ENCODE results near the gene ZFYVE28. TPM values are rescaled to one million over a fixed set of nuclear protein-coding genes. Genes with fewer than 3 reads are reported as not detected.

ZFYVE28 gene
- total and polyA plus RNA-seq, 10 of the 15 experiments (the other 5 are each of a cell fraction or from before 2014, with no cell fraction given): 0.06 to 1.9 (median 0.22) TPM; not detected in 1

DNA sequence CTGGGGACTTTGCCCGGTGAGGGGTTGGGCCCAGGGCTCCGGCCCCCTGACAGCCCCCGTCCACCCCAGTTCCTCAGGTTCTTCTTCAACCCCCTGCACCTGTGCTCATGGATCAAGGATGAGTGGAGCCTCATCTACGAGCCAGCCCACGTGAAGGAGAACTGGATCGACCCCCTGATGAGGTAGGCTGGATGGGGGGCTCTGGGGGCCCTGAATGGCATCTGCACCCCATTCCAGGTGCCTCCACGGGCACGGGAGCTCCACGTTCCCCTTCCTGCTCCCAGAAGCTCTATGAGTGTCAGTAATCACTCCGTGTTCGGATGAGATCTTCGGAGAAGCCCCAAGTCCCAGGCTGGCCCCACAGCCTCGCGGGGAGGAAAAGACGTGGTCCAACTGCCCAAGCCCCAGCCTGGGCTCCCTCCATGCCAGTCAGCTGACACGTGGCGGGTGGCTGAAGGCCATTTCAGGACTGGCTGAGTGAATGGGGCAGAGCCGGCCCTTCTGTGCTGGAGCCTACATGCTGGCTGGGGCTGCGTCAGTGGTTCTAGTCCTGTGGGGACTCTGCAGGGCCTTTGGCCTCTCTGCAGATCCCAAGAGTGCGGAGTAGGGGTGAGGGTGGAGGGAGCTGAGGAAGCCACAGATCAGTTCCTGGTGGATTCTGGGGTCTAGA is 24.8 kb upstream of the ZFYVE28 start (continued):
- no peak for TF ChIP-seq CBX3 (IDR thresholded peaks at IDR 0.05; ENCODE audit: borderline replicate concordance, low read depth)

- ATAC-seq (no peak; the same call in 2 of the 3 replicates), FAIRE-seq (no peak), DNase-seq (ENCODE audit: low read depth, low spot score) (no peak)
- no peaks in the 10 kb centered on the region for H3K79me2 ChIP-seq (ENCODE audit: control insufficient read depth, insufficient read depth, low read length)
- in situ Hi-C loops (cut with MboI): loop anchor here (5.0 kb wide), 1 partner anchor 225 kb away; no protein-coding TSS in a partner anchor
- H2AFZ ChIP-seq (ENCODE audit: control insufficient read depth, low read depth, low read length): no peak overlapping the region
- no TSS peak for BruUV-seq (replicated peaks)
- no peaks in the 10 kb centered on the region for H3K9me3 ChIP-seq (replicated peaks; ENCODE audit: control insufficient read depth, insufficient read depth, low read length)
- H3K4me2 ChIP-seq (ENCODE audit: control insufficient read depth, insufficient read depth): no peak overlapping the region
- intact Hi-C loops (cut with micrococcal nuclease; ENCODE audit: unreplicated experiment): loop anchor here (5.0 kb wide), 1 partner anchor 200 kb away; the partner anchor contains the start of genes HAUS3 and POLN
- ChIA-PET SMC1A (ENCODE audit: uncharacterized antibody, unreplicated experiment) (interaction anchor here (0.9 to 2.1 kb wide), 8 partner anchors 26 to 223 kb away, joined by 3 to 7 read pairs (median 4); no protein-coding TSS in a partner anchor), POLR2A (interaction anchor here (0.5 to 0.6 kb wide), 4 partner anchors 52 to 389 kb away, joined by 3 to 5 read pairs (median 3); no protein-coding TSS in a partner anchor), CTCF (interaction anchor here (0.7 to 4.1 kb wide), 22 partner anchors 8 to 226 kb away, joined by 3 to 23 read pairs (median 4); partner anchors contain the start of genes CFAP99, RNF4 and ZFYVE28), RAD21 (ENCODE audit: unreplicated experiment) (interaction anchor here (0.6 to 3.0 kb wide), 8 partner anchors 26 to 222 kb away, joined by 3 to 20 read pairs (median 4); no protein-coding TSS in a partner anchor)
- H4K20me1 ChIP-seq (ENCODE audit: control insufficient read depth, insufficient read depth): no peaks in the 10 kb centered on the region
- H3K36me3 ChIP-seq (ENCODE audit: control insufficient read depth in 2 of 2, insufficient read depth in 2 of 2, low read length in 1 of 2): no peaks in the 10 kb centered on the region
- no peak overlapping the region for H3K27ac ChIP-seq (ENCODE audit: control insufficient read depth, insufficient read depth)
- WGBS (ENCODE audit: insufficient coverage, insufficient replicate concordance, low lambda C conversion rate, missing lambda C conversion rate): 56% methylated on average over 16 of the region's 20 CpGs
- no peak overlapping the region for H3K9ac ChIP-seq (ENCODE audit: control insufficient read depth, insufficient read depth, low read length)
- H3K4me3 ChIP-seq: no peak overlapping the region
- no peaks in the 10 kb centered on the region; a peak in 1 of 4 replicates for H3K27me3 ChIP-seq (replicated peaks in 1 of 2; ENCODE audit: control insufficient read depth in 2 of 2, insufficient read depth in 2 of 2, low read length in 1 of 2)
- no peak for TF ChIP-seq KLF5 (IDR thresholded peaks at IDR 0.05; ENCODE audit: partially characterized antibody)
- TF ChIP-seq ZBTB11 (CRISPR knock-in tag; IDR thresholded peaks at IDR 0.05): no peak
- TF ChIP-seq LARP7 (IDR thresholded peaks at IDR 0.05): no peak
- TF ChIP-seq BMI1 (IDR thresholded peaks at IDR 0.05; ENCODE audit: borderline replicate concordance): no peak
- TF ChIP-seq NFYA (IDR thresholded peaks at IDR 0.05; ENCODE audit: borderline replicate concordance, low read depth, low read length): no peak
- no peak for TF ChIP-seq RAD51 (IDR thresholded peaks at IDR 0.05)
- no peak for TF ChIP-seq JUND (IDR thresholded peaks at IDR 0.05; ENCODE audit: low read depth, low read length)
- no peak for TF ChIP-seq RCOR1 (conservative IDR thresholded peaks at IDR 0.05; ENCODE audit: low read depth, low read length)
- TF ChIP-seq KDM1A (IDR thresholded peaks at IDR 0.05; ENCODE audit: borderline replicate concordance): no peak
- TF ChIP-seq RBBP5 (conservative IDR thresholded peaks at IDR 0.05): no peak
- no peak for TF ChIP-seq SP1 (IDR thresholded peaks at IDR 0.05; ENCODE audit: low read depth, low read length)
- TF ChIP-seq IKZF1 (conservative IDR thresholded peaks at IDR 0.05): no peak
- TF ChIP-seq NFXL1 (IDR thresholded peaks at IDR 0.05; ENCODE audit: borderline replicate concordance): no peak
- peaks cover 3% of the 10 kb centered on the region; the same call in 1 of the 2 replicates for H3K4me1 ChIP-seq (ENCODE audit: control insufficient read depth, insufficient read depth, low read length)
Measured at GRCh38 chr4:2442175-2442993, 23.9 kb upstream of the ZFYVE28 start.

Measured in GM12878 (cell line).